Endothelial cell of umbilical vein (primary cell): ENCODE results near the gene PSMD10. TPM values are rescaled to one million over a fixed set of nuclear protein-coding genes. Genes with fewer than 3 reads are reported as not detected.

Experiments used
- BruUV-seq: library from RNA; stranded (reverse); fragments of 400-500 nt; replicated peaks from 2 replicates; lab custom pipeline; 2021; lab: Mats Ljungman, UMichigan
- CTCF ChIA-PET: fragments of 300-600, 350-600 bp; sonication (Branson Sonifier 250); formaldehyde crosslinking; loops from one replicate; lab custom pipeline; 2021; ENCODE audit warnings: antibody characterized with exemption, inconsistent platforms; lab: Charles Lee
- POLR2A ChIA-PET: fragments of 300-600, 350-600 bp; sonication (Branson Sonifier 250); formaldehyde crosslinking; loops from one replicate; lab custom pipeline; 2021; ENCODE audit warnings: antibody characterized with exemption, inconsistent platforms; lab: Charles Lee
- DNase-seq: peaks from one replicate; pipeline ENCODE4 v3.0.0-alpha.2; 2011; ENCODE audit warnings: low read depth, low spot score
- FAIRE-seq: peaks from 2 replicates; lab custom pipeline; 2011; peaks lifted over from hg19 to GRCh38; lab: Jason Lieb, UNC
- H2AFZ ChIP-seq: 2 replicates; pipeline ENCODE4 v1.6.0; 2012; ENCODE audit warnings: low read depth, low read length, control low read depth, inconsistent platforms
- H3K27ac ChIP-seq: 2 replicates; pipeline ENCODE4 v1.5.1; 2011; ENCODE audit warnings: low read depth, mild to moderate bottlenecking, control low read depth, low read length, moderate library complexity; ENCODE audit not compliant: insufficient read depth
- H3K27me3 ChIP-seq, 2 experiments: 2 replicates each; pipeline versions ENCODE4 v1.6.0 to v1.6.1; 2011; ENCODE audit warnings: low read length in 2 of 2, mixed read lengths in 1 of 2; ENCODE audit not compliant: control insufficient read depth in 2 of 2, insufficient read depth in 2 of 2
- H3K36me3 ChIP-seq, 2 experiments: 2 replicates in 1 of 2; 3 replicates in 1 of 2; pipeline ENCODE4 v1.5.1; 2011; ENCODE audit warnings: low read length in 2 of 2, mild to moderate bottlenecking in 1 of 2, moderate library complexity in 1 of 2; ENCODE audit not compliant: control insufficient read depth in 2 of 2, insufficient read depth in 2 of 2; ENCODE audit errors: extremely low read depth in 1 of 2
- H3K4me1 ChIP-seq: 3 replicates; pipeline ENCODE4 v1.5.1; 2011; ENCODE audit warnings: mild to moderate bottlenecking, low read length; ENCODE audit not compliant: control insufficient read depth, insufficient read depth; ENCODE audit errors: extremely low read depth
- H3K4me2 ChIP-seq: 2 replicates; pipeline ENCODE4 v1.6.1; 2011; ENCODE audit warnings: low read length, control low read depth, mixed read lengths; ENCODE audit not compliant: insufficient read depth
- H3K4me3 ChIP-seq, 3 experiments: fragments of 200-600 bp in 1 of 3; sonication (generic), shearing (Covaris generic) in 1 of 3; replicated peaks in 1 of 3; 2 replicates each; pipeline ENCODE4 v1.5.1; 2011 to 2016; ENCODE audit warnings: control low read depth in 3 of 3, low read length in 3 of 3, mild to moderate bottlenecking in 2 of 3, inconsistent platforms in 1 of 3, low read depth in 1 of 3, moderate library complexity in 1 of 3; ENCODE audit not compliant: insufficient read depth in 1 of 3
- H3K79me2 ChIP-seq: 2 replicates; pipeline ENCODE4 v1.6.0; 2012; ENCODE audit warnings: low read length, inconsistent platforms; ENCODE audit not compliant: control insufficient read depth, insufficient read depth
- H3K9ac ChIP-seq: replicated peaks from 2 replicates; pipeline ENCODE3; 2011; ENCODE audit warnings: low read length, control low read depth; ENCODE audit not compliant: insufficient read depth; ENCODE audit errors: extremely low read depth
- H3K9me1 ChIP-seq: replicated peaks from 3 replicates; pipeline ENCODE4 v1.6.0; 2011; ENCODE audit warnings: mild to moderate bottlenecking, low read length; ENCODE audit not compliant: control insufficient read depth, insufficient read depth; ENCODE audit errors: extremely low read depth
- H3K9me3 ChIP-seq: replicated peaks from 2 replicates; pipeline ENCODE4 v1.5.1; 2012; ENCODE audit warnings: low read length, inconsistent platforms; ENCODE audit not compliant: control insufficient read depth, insufficient read depth
- H4K20me1 ChIP-seq: replicated peaks from 2 replicates; pipeline ENCODE3; 2011; ENCODE audit warnings: mild to moderate bottlenecking, low read length; ENCODE audit not compliant: control insufficient read depth, insufficient read depth; ENCODE audit errors: extremely low read depth
- EZH2 ChIP-seq: IDR thresholded peaks from 2 replicates; pipeline ENCODE4 v1.6.1; 2012; ENCODE audit warnings: borderline replicate concordance, low read depth, mild to moderate bottlenecking, moderate library complexity, low read length, inconsistent platforms; ENCODE audit not compliant: severe bottlenecking
- FOS ChIP-seq: IDR thresholded peaks from 2 replicates; pipeline ENCODE4 v1.6.1; 2011; ENCODE audit warnings: mild to moderate bottlenecking, low read length, moderate library complexity, borderline replicate concordance; ENCODE audit not compliant: insufficient read depth
- GATA2 ChIP-seq: IDR thresholded peaks from 2 replicates; pipeline ENCODE4 v1.7.0; 2011; ENCODE audit warnings: low read depth, mild to moderate bottlenecking, moderate library complexity, mixed read lengths, low read length; ENCODE audit not compliant: insufficient read length, insufficient read depth
- JUN ChIP-seq: IDR thresholded peaks from 2 replicates; pipeline ENCODE4 v1.6.1; 2011; ENCODE audit warnings: borderline replicate concordance, low read depth; ENCODE audit not compliant: insufficient read length, insufficient read depth
- MYC ChIP-seq: IDR thresholded peaks from one replicate; pipeline ENCODE4 v1.6.1; 2011; ENCODE audit warnings: mild to moderate bottlenecking, low read depth, low read length
- POLR2A ChIP-seq: IDR thresholded peaks from 2 replicates; pipeline ENCODE4 v1.6.1; 2012; ENCODE audit warnings: low read depth, mild to moderate bottlenecking, control low read depth, low read length
- POLR2AphosphoS5 ChIP-seq: IDR thresholded peaks from 2 replicates; pipeline ENCODE4 v1.6.1; 2012; ENCODE audit warnings: low read depth, mild to moderate bottlenecking, control low read depth, low read length, moderate library complexity; ENCODE audit not compliant: insufficient read depth
- dilution Hi-C: fragments of 300-500 bp; cut with MboI; formaldehyde crosslinking; loops from one replicate; pipeline ENCODE4 v1.15.0; 2019; ENCODE audit warnings: low sequenced_read_pairs; ENCODE audit not compliant: extremely low pct_ligation_motif_present
- intact Hi-C: fragments of 100-400 bp; cut with micrococcal nuclease; formaldehyde crosslinking; loops from one replicate; pipeline ENCODE4 v1.10.0; 2022
- polyA plus RNA-seq, 4 experiments: library from polyadenylated mRNA; depleted of rRNA in 3 of 4; stranded (reverse) in 3 of 4; unstranded in 1 of 4; fragments of >200 nt; gene quantifications; 2 replicates each; pipeline versions ENCODE4 v1.2.1 to v1.2.3, GENCODE V29; 2011 to 2012; ENCODE audit warnings: missing spikeins in 1 of 4
- total RNA-seq: library from RNA; stranded (reverse); gene quantifications from 2 replicates; pipeline ENCODE4 v1.2.3, GENCODE V29; 2021
- TF ChIP-seq, protein P1 (sequence below), 2 donors: IDR thresholded peaks; 1 replicate in 1 of 2; 2 replicates in 1 of 2; pipeline ENCODE4 v1.5.1; 2011; ENCODE audit warnings: low read length in 2 of 2, mild to moderate bottlenecking in 2 of 2, moderate library complexity in 2 of 2, control low read depth in 1 of 2, inconsistent platforms in 1 of 2, low read depth in 1 of 2; ENCODE audit not compliant: insufficient read depth in 1 of 2; ENCODE audit errors: extremely low read depth in 1 of 2
- TF ChIP-seq, protein P2 (sequence below): IDR thresholded peaks from 2 replicates; pipeline ENCODE4 v1.6.1; 2011; ENCODE audit not compliant: insufficient read depth, insufficient read length

The PSMD10 gene
- total and polyA plus RNA-seq, 2 donors (not counting 3 experiments of a cell fraction or from before 2014, with no cell fraction given): 82.7 to 93.8 TPM

DNA sequence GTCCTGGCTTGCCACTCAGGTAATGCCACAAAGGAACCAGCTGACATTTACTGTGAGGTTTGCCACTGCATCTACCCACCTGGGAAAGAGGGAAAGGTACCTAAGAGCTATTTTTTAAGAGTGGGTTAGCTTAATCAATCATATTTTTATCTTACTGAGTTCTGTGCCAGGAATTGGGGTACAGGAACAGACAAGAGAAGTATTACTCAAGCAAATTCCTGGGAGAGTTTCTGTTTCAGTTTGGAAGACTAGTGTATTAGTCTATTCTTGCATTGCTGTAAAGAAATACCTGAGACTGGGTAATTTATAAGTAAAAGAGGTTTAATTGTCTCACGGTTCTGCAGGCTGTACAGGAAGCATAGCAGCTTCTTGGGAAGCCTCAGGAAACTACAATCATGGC is 23.2 kb downstream of the PSMD10 start:
- FAIRE-seq: no peak
- no peak overlapping the region for H3K4me3 ChIP-seq

More for the DNA sequence above, 23.2 kb downstream of the PSMD10 start:
- H3K9me3 ChIP-seq: no peaks in the 10 kb centered on the region
- H3K36me3 ChIP-seq: no peaks in the 10 kb centered on the region
- H3K27ac ChIP-seq: no peak overlapping the region
- no TSS peak for BruUV-seq
- ChIA-PET CTCF (interaction anchor here (1.1 to 1.5 kb wide), 2 partner anchors 48 to 67 kb away, joined by 3 to 4 read pairs; no protein-coding TSS in a partner anchor), POLR2A (no interaction called here)
- no peak overlapping the region for H3K9ac ChIP-seq
- dilution Hi-C loops (no loop called here), intact Hi-C loops (no loop called here)
- no peaks in the 10 kb centered on the region for H4K20me1 ChIP-seq
- H3K79me2 ChIP-seq: no peaks in the 10 kb centered on the region
- TF ChIP-seq POLR2AphosphoS5: no peak
- no peak for TF ChIP-seq GATA2
- TF ChIP-seq, protein P1, sequence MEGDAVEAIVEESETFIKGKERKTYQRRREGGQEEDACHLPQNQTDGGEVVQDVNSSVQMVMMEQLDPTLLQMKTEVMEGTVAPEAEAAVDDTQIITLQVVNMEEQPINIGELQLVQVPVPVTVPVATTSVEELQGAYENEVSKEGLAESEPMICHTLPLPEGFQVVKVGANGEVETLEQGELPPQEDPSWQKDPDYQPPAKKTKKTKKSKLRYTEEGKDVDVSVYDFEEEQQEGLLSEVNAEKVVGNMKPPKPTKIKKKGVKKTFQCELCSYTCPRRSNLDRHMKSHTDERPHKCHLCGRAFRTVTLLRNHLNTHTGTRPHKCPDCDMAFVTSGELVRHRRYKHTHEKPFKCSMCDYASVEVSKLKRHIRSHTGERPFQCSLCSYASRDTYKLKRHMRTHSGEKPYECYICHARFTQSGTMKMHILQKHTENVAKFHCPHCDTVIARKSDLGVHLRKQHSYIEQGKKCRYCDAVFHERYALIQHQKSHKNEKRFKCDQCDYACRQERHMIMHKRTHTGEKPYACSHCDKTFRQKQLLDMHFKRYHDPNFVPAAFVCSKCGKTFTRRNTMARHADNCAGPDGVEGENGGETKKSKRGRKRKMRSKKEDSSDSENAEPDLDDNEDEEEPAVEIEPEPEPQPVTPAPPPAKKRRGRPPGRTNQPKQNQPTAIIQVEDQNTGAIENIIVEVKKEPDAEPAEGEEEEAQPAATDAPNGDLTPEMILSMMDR (IDR thresholded peaks at IDR 0.05; ENCODE audit: extremely low read depth in 1 of 2, insufficient read depth in 1 of 2, low read depth in 1 of 2, low read length in 2 of 2): no peak
- TF ChIP-seq JUN: no peak
- no peak for TF ChIP-seq FOS
- no peak for TF ChIP-seq EZH2
- TF ChIP-seq POLR2A: no peak
- TF ChIP-seq, protein P2, sequence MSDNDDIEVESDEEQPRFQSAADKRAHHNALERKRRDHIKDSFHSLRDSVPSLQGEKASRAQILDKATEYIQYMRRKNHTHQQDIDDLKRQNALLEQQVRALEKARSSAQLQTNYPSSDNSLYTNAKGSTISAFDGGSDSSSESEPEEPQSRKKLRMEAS: no peak
- TF ChIP-seq MYC: no peak
- DNase-seq: no peak
- no peaks in the 10 kb centered on the region for H3K27me3 ChIP-seq
- no peak overlapping the region for H3K4me2 ChIP-seq
- no peaks in the 10 kb centered on the region for H3K9me1 ChIP-seq
- H2AFZ ChIP-seq: no peak overlapping the region
- H3K4me1 ChIP-seq: peaks cover 18% of the 10 kb centered on the region
